Vagina (tissue), 2 donors: ENCODE measurements around the gene FAM107B. TPM values are rescaled to one million over a fixed set of nuclear protein-coding genes. Genes with fewer than 3 reads are reported as not detected.

Source experiments
- DNase-seq, 2 donors: peaks; one replicate each; pipeline ENCODE4 v3.0.0-alpha.2; 2017; ENCODE audit errors: extremely low spot score in 2 of 2
- H3K27ac ChIP-seq: fragments of 200-600 bp; sonication (generic); one replicate; pipeline ENCODE4 v1.5.1; 2019
- H3K27me3 ChIP-seq: fragments of 200-600 bp; sonication (generic); one replicate; pipeline ENCODE4 v1.5.1; 2019
- H3K36me3 ChIP-seq, 2 donors: fragments of 200-600 bp; sonication (generic); one replicate each; pipeline ENCODE4 v1.5.1; 2017 to 2019
- H3K4me1 ChIP-seq: fragments of 200-600 bp; sonication (generic); one replicate; pipeline ENCODE4 v1.5.1; 2019
- H3K4me3 ChIP-seq, 2 donors: fragments of 200-600 bp; sonication (generic); 1 replicate in 1 of 2; 2 replicates in 1 of 2; pipeline ENCODE4 v1.5.1; 2016 to 2019
- H3K9me3 ChIP-seq: fragments of 200-600 bp; sonication (generic); one replicate; pipeline ENCODE4 v1.5.1; 2019
- CTCF ChIP-seq, 3 experiments: fragments of 450-650 bp in 2 of 3; fragments of 200-600 bp in 1 of 3; sonication (generic) in 1 of 3; IDR thresholded peaks; one replicate each; pipeline ENCODE4 v1.5.1; 2017 to 2019; ENCODE audit warnings: antibody characterized with exemption in 3 of 3, mild to moderate bottlenecking in 2 of 3, moderate library complexity in 2 of 3
- POLR2A ChIP-seq, 2 donors: fragments of 450-650 bp; IDR thresholded peaks; one replicate each; pipeline ENCODE4 v1.6.1; 2017; ENCODE audit warnings: antibody characterized with exemption in 2 of 2, mild to moderate bottlenecking in 2 of 2, moderate library complexity in 2 of 2
- POLR2AphosphoS5 ChIP-seq, 2 donors: sonication (generic); formaldehyde crosslinking; IDR thresholded peaks; one replicate each; pipeline ENCODE4 v1.9.0; 2017; ENCODE audit warnings: antibody characterized with exemption in 2 of 2, mild to moderate bottlenecking in 2 of 2, low read depth in 1 of 2; ENCODE audit not compliant: insufficient read depth in 1 of 2
- intact Hi-C: fragments of 100-400 bp; cut with DNase I; formaldehyde crosslinking; loops from one replicate; pipeline ENCODE4 v1.15.1; 2023
- total RNA-seq: library from RNA; depleted of rRNA; stranded (reverse); fragments of >200 nt; gene quantifications from one replicate; pipeline ENCODE4 v1.2.3, GENCODE V29; 2016

Gene FAM107B
- total RNA-seq, 1 donor from 2014 or later = 33.4 TPM

- TF ChIP-seq POLR2A (IDR thresholded peaks at IDR 0.05) (no peak), POLR2AphosphoS5 (IDR thresholded peaks at IDR 0.05; ENCODE audit: insufficient read depth in 1 of 2, low read depth in 1 of 2) (no peak)
- H3K9me3 ChIP-seq = no peaks in the 10 kb centered on the region
- H3K4me1 ChIP-seq = peaks cover 8% of the 10 kb centered on the region
- H3K27ac ChIP-seq = no peak overlapping the region
- H3K27me3 ChIP-seq = no peaks in the 10 kb centered on the region
- DNase-seq = no peak
- H3K36me3 ChIP-seq = peaks cover 0 to 6% of the 10 kb centered on the region in 2 donors
- H3K4me3 ChIP-seq = no peak overlapping the region
- intact Hi-C loops = no loop called here
These were observed 246.2 kb downstream of the FAM107B start for GRCh38 chr10:14528450-14528849.

DNA sequence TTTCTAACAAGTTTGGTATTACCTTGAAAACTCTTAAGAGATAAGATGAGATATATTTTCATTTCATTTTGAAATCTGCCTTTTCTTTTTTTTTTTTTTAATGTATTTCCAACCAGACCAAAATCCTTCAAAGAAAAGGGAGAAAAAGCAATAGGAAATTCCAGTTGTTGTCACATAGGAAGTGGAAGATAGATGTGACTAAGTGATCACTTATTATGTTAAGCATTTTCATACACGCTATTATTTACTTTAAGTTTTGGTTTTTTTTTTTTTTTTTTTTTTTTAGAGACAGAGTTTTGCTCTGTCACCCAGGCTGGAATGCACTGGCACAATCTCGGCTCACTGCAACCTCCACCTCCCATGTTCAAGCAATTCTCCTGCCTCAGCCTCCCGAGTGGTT lies 246.8 kb downstream of the FAM107B start:
- Histone ChIP-seq H3K4me3 (no peak overlapping the region), H3K9me3 (no peaks in the 10 kb centered on the region), H3K27me3 (no peaks in the 10 kb centered on the region), H3K36me3 (peaks cover 0 to 6% of the 10 kb centered on the region in 2 donors), H3K4me1 (peaks cover 8% of the 10 kb centered on the region), H3K27ac (no peak overlapping the region)
- TF ChIP-seq POLR2A (IDR thresholded peaks at IDR 0.05) (no peak), CTCF (IDR thresholded peaks at IDR 0.05) (no peak), POLR2AphosphoS5 (IDR thresholded peaks at IDR 0.05; ENCODE audit: insufficient read depth in 1 of 2, low read depth in 1 of 2) (no peak)
- DNase-seq = no peak
- intact Hi-C loops = no loop called here

DNA sequence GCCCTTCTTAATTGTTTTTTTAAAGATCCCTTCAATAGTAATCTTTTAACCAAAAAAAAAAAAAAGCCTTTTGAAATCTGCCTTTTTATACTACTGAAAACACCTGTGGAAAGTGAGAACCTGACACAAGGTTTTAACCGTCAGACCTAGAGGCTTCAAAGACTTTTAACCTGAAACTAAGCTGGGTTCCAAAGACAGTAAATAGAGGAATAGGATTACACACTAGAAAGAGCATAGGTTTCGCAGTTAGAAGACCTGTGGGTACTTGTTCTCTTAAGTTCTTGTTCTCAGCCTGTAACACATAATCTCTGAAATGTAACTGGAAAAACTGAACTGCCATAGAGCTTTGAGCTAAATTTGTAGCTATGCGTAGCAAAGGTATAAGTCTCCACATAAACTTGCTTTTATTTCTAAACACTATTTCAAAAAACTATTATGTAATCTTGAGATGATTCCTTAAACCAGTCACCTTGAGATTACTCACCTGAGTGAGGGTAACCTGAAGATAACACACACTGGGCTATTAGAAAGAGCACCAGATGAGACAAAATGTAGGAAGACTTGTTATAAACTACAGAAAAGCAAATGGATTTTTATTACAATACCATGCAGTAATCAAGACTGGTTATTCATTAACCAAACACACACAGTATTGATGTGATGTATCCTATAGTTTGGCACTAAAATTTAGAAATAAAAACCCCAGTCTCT lies 247.4 kb downstream of the FAM107B start:
- intact Hi-C loops = no loop called here
- Histone ChIP-seq H3K9me3 (no peaks in the 10 kb centered on the region), H3K27me3 (no peaks in the 10 kb centered on the region), H3K36me3 (peaks cover 0 to 6% of the 10 kb centered on the region in 2 donors), H3K4me1 (peaks cover 8% of the 10 kb centered on the region), H3K27ac (no peak overlapping the region), H3K4me3 (no peak overlapping the region)
- no peak for DNase-seq
- TF ChIP-seq CTCF (IDR thresholded peaks at IDR 0.05) = no peak
- TF ChIP-seq POLR2A (IDR thresholded peaks at IDR 0.05) = no peak
- no peak for TF ChIP-seq POLR2AphosphoS5 (IDR thresholded peaks at IDR 0.05; ENCODE audit: insufficient read depth in 1 of 2, low read depth in 1 of 2)

DNA sequence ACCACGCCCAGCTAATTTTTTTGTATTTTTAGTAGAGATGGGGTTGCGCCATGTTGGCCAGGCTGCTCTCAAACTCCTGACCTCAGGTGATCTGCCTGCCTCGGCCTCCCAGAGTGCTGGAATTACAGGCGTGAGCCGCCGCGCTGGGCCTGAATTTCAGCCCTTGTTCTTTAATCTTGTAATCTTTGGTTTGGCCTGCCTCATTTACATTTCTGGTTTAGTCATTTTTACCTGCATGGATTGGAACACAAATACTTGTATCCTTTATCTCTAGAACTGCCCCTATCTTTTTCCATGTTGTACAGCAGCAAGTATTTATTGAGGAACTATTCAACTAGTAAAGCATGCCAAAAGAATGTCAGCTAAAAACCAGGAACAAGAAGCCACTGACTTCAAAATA lies 248.4 kb downstream of the FAM107B start:
- Histone ChIP-seq H3K9me3 (no peaks in the 10 kb centered on the region), H3K27me3 (no peaks in the 10 kb centered on the region), H3K36me3 (peaks cover 0 to 12% of the 10 kb centered on the region in 2 donors), H3K27ac (no peak overlapping the region), H3K4me1 (peaks cover 8% of the 10 kb centered on the region), H3K4me3 (no peak overlapping the region)
- no peak for DNase-seq
- TF ChIP-seq CTCF (IDR thresholded peaks at IDR 0.05) = no peak
- TF ChIP-seq POLR2AphosphoS5 (IDR thresholded peaks at IDR 0.05; ENCODE audit: insufficient read depth in 1 of 2, low read depth in 1 of 2) = no peak
- TF ChIP-seq POLR2A (IDR thresholded peaks at IDR 0.05) = no peak
- intact Hi-C loops = no loop called here

- no peak overlapping the region for H3K4me3 ChIP-seq
- DNase-seq = no peak
- intact Hi-C loops = no loop called here
- no peaks in the 10 kb centered on the region for H3K27me3 ChIP-seq
- TF ChIP-seq CTCF (IDR thresholded peaks at IDR 0.05) (no peak), POLR2A (IDR thresholded peaks at IDR 0.05) (no peak), POLR2AphosphoS5 (IDR thresholded peaks at IDR 0.05; ENCODE audit: insufficient read depth in 1 of 2, low read depth in 1 of 2) (no peak)
- H3K9me3 ChIP-seq = no peaks in the 10 kb centered on the region
- no peak overlapping the region for H3K27ac ChIP-seq
- H3K4me1 ChIP-seq = no peaks in the 10 kb centered on the region
- peaks cover 0 to 20% of the 10 kb centered on the region in 2 donors for H3K36me3 ChIP-seq
These were observed 249.9 kb downstream of the FAM107B start for GRCh38 chr10:14524691-14525324.
